ENCODE measurements around the gene SLC31A2.
"Not testable (repeated sequence)": the region's sequence is repeated elsewhere in the genome, so short reads cannot be mapped to it uniquely, and the experiment has no call there.

SLC31A2 gene, protein sequence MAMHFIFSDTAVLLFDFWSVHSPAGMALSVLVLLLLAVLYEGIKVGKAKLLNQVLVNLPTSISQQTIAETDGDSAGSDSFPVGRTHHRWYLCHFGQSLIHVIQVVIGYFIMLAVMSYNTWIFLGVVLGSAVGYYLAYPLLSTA

DNA sequence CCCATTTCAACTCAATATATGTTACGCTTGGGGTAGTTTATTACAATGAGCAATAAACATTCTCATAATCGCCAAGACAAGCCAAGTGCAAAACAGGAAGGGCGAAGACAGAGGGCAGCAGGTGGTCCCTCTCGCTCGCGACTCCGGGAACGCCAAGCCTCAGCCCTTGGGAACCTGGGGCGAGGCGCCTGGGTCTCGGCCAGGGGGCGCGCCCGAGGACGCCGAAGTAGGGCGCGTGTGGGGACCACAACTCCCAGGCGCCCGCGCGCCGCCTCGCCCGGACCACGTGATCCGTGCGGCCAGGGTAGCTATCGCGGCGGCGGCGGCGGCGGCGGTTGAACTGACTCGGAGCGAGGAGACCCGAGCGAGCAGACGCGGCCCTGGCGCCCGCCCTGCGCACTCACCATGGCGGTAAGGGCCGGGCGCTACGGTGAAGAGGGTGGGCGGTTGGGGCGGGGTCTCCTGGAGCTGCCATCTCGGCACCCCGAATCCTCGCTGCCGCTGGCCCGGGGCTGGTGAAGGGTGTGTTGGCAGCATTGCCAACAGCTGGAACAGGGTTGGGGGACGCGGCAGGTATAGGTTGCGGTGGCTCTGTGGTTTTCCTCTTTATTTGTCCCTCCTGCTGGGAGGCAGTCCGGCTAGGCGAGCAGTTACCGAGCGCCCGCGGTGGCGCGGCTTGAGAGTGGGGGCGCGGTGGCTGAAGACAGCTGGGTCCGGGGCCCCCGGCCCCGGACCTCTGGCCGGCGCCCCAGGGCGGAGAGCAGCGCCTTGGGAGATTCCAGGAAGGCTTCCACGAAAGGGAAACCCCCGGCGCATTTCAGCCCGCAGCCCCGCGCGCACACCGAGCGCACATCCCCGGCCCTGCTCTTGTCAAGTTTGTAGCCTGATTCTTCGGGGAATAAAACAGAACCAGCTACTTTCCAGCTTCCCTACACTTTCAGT lies at the start of gene SLC31A2:
TSS of gene SLC31A2 (plus strand) at position 338 of the 942 bp plus-strand sequence. CDS start at position 406, 68 bp downstream.
- DNase-seq: peak; percentile 82

DNA sequence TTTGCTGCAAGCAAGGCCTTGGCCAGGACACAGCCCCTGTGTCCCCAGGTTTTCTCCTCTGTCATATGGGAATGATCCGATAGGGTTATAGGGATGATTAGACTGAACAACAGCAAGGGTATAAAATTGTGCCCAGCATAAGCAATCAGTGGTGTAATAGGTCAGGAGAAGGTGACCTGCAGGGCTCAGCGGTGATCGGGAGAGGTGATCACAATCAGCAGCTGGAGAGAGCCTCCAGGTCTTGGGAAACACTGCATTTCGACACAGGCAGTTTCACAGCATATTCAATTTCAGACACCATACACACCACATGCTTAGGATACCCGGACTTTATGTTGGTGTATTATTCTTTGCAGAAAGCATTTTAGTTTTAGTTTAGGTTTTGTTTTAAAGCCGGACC lies 45.5 kb upstream of the SLC31A2 start:
- DNase-seq: not testable (repeated sequence)

DNA sequence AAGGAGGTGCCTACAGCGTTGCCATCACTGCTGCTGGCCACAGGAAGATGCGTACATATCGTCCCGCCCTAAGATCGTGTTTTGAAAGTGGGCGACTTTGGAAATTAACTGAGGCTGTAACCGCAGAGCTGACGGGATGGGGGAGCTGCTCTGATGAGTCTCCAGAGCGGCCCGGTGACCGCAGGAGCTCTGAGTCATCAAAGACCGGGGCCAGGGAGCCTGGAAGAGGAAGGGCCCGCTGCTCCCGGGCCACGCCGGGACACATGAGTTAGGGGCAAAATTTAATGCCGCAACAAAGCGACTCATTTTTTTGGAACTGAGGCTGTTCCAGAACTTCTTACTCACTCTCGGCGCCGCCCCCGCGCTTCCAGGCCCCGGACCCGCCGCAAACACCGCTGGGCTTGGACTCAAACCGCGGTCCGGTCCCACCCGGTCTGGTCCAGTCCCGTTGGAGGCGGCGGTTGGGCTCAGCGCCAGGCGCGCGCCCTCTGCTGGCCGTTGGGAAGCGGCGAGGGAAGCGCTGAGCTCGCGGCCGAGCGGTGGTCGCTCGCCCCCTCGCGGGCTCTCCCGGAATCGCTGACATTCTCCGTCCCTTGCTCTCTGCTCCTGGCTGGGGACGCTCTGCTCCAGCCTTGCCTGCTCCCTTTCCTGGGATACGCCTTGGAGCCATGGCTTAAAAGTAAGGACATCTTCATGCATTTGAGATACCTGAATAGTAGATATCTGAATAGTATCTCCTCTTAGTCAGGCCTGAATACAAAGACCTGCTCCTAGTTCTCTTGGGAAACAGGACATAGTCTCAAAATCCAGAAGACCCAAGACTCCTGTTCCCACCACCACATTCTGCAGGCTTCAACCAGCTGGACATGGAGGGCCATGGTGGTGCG lies 39.5 kb upstream of the SLC31A2 start:
- not testable (repeated sequence) for DNase-seq

DNA sequence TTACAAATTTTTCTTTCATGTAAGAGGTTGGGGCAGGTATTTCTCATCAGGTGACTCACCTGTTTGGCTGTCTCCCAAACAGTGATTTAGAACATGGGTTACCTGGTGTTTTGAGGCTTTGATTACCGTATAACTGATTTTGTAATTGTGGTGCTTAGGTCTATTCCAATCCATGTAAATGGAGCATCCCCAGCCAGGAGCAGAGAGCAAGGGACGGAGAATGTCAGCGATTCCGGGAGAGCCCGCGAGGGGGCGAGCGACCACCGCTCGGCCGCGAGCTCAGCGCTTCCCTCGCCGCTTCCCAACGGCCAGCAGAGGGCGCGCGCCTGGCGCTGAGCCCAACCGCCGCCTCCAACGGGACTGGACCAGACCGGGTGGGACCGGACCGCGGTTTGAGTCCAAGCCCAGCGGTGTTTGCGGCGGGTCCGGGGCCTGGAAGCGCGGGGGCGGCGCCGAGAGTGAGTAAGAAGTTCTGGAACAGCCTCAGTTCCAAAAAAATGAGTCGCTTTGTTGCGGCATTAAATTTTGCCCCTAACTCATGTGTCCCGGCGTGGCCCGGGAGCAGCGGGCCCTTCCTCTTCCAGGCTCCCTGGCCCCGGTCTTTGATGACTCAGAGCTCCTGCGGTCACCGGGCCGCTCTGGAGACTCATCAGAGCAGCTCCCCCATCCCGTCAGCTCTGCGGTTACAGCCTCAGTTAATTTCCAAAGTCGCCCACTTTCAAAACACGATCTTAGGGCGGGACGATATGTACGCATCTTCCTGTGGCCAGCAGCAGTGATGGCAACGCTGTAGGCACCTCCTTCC lies 37.9 kb upstream of the SLC31A2 start:
- DNase-seq: peak; percentile 1

DNA sequence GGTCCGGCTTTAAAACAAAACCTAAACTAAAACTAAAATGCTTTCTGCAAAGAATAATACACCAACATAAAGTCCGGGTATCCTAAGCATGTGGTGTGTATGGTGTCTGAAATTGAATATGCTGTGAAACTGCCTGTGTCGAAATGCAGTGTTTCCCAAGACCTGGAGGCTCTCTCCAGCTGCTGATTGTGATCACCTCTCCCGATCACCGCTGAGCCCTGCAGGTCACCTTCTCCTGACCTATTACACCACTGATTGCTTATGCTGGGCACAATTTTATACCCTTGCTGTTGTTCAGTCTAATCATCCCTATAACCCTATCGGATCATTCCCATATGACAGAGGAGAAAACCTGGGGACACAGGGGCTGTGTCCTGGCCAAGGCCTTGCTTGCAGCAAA lies 32.0 kb upstream of the SLC31A2 start:
- DNase-seq: not testable (repeated sequence)

DNA sequence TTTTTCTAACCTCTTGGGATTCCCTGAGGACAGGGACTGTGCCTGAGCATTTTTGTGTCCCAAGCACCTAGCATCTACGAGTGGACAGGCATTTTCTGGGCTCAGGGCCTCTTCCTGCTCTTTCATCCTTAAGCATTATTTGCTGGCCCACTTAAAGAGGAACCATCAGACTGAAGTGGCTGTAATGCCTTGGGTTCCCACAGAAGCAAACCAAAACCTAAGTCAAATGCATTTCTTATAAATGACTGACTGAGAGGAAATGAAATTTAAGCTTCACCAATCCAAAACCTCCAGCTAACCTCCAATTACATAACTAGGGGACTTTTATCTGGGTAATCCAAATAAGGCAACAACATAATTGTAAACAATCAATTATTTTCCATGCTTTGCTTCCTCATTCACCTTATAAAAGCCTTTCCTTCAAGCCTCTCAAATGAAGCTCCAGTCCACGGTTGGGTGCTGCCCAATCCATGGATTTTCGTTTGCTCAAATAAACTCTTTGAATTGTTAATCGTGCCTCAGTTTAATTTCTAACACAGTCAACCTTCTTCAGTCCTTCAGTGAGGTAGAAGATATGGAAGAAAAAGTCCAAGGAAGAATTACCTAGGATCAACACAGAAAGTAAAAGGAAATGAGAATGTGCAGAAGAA lies 25.3 kb upstream of the SLC31A2 start:
- no peak for DNase-seq

DNA sequence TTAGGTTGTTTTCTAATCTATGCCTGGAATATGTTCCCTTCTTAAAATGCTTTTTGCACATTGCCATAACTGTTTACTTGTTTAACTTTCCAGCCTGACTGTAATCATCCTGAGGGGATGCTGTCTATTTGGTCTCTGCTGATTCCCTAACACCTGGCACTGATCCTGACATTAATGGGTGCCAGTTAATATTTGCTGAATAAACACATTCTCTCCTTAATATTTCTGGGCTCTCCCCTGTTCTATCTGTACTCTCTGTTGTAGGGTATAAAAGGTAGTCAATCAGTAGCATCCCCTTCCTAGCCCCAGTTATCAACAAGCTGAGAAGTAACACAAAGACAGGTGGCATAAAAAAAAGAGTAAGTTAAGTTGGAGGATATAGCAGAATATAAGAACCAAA lies 21.3 kb upstream of the SLC31A2 start:
- DNase-seq: no peak

DNA sequence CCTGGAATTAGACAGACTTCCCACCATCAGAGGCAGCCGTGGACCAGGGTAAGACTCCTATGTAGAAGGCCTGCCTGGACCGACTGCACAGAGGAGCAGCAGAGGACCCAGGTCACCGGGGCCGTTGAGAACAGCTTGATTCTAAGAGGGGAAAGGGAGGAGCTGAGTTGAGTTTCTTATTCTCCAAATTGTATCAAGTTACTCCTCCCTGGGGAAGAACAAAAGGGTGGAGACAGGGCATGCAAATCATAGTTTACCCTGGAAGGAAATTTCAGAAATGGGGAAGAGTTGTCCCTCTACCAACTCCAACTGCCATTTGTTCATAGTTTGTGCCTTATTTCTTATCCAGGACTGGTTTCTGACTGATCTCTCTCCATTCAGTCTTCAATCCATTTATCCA lies 20.9 kb upstream of the SLC31A2 start:
- no peak for DNase-seq

DNA sequence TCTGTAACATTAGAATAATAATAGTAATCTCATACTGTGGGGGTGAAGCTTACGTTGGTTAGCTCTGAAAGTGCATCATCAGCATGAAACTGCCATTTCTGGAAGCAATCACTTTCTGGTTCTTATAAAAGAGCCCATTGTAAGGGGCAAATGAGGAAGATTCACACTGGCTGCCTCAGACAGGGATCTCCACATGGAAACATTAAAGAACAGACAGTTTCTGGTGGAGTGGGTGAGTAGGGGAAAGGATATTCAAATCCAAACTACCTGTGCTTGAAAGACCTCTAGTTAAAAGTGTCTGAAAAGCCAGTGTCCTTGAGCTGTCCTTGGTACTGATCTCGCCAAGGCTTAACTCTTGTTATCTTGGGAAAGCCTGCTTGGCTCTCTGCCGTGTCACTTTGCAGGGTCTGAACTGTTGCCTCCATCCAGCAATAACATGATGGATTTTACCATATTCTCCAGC lies 19.1 kb upstream of the SLC31A2 start:
- peak; percentile 21 for DNase-seq

DNA sequence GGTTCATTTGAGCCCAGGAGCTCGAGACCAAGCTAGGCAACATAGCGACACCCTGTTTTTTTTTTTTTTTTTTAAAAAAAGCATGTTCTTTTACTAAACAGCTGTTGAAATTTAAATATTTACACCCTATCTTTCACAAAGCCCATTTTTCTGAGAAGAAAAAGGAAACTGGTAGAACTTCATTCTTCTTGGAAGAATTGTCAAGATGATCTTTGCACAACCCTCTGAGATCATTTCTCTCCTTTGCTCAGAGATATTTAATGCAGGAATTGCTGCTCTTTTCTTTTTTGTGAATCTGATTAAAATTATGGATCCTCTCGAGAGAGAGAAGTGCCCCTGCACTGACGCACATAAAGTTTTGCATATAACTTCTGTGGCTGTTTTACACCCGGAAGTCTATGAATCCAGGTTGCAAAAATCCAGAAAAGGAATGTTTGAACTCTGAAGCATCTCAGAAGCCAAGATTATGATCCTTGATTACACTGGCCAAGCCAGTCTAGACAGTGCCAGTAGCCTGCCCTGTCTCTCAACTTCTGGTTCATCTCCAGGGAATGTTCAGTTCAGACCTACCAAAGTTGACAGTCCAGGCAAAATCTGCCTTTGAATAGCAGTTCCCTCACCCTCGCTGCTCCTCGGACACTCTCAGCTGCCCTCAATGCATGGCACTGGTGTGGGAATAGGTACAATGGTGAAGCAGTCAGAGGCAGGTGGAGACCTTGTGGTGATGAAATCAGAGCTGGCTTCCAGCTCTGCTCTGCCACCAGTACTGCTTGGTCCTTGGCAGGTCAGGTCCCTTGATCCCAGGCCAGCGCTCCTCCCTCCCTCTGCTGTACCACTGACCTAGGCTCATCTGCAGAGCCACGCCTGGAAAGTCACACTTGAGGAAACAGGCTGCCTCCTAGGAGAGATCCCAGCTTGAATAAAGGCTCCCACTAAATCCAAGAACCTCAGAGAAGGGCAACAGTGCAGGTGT lies 13.3 kb upstream of the SLC31A2 start:
- DNase-seq: no peak

DNA sequence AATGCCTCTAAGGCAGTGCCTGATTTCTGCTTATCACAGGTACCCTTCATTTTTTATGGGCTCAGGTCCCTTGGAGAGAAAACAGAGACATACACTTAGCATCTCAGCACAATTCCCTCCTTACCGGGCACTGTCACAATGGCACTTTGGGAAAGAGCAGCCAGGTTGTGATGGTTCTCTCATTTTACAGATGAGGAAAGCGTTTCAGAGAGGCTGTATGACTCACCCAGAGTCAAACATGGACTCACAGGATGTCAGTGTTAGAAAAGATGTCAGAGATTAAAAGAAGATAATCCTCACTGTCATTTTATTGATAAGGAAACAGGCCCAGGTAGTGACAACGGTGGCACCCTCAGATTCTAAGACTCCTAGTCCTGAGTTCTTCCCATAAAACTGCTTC lies 12.0 kb upstream of the SLC31A2 start:
- no peak for DNase-seq

DNA sequence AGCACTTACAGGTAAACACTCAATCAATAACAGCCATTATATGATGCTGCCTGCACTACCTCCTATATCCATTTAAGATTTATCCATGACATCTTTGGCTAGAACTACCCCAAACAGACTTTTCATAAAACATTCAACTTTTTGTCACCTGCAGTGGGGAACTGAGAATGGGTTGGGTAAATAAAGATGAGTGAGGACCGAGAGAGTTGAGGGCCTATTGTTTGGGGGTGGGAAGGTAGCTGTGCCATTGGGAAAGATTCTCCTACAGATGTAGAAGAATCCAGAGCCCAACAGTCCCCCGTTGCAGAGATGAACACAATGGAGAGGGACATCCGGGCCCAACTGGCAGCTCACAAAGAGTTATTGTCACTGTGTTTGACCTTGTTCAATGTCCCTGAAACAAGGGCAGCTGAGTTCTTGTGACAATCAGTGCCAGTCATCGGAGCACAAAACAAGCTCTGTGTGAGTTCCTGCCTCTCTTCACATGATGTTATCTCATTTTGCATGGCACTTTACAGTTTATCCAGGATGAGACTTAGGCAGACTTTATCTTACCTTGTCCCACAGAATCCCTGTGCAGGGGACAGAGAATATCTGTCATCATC lies 11.5 kb upstream of the SLC31A2 start:
- DNase-seq: no peak

DNA sequence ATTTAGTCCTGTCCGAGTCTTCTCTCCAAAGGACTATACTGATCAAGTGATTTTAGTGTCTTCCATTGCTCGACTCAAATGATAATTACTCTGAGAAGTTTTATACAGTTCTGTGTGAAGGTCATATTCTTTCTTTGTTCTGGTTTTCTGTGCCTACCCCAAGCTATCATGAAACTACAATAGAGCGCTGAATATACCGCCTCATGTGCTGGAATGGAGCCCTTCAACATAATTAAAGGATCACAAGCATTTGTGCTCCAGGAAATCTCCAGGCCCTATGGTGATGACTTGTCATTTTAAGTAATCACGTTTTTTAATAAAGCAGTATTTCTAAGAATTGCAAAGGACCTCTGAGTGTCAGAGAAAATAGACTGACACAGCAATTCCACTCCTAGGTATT lies 10.9 kb upstream of the SLC31A2 start:
- DNase-seq: no peak

DNA sequence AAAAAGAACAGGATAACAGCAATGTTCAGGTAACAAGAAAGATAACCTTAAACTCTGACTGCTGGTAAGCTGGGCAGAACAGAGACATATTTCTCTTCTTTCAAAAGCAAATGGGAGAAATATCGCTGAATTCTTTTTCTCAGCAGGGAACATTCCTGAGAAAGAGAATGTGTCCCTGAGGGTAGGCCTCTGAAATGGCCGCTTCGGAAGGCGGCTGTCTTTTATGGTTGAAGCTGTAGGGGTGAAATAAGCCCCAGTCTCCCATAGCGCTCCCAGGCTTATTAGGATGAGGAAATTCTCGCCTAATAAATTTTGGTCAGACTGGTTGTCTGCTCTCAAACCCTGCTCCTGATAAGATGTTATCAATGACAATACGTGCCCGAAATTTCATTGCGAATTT lies 9.9 kb upstream of the SLC31A2 start:
- not testable (repeated sequence) for DNase-seq

DNA sequence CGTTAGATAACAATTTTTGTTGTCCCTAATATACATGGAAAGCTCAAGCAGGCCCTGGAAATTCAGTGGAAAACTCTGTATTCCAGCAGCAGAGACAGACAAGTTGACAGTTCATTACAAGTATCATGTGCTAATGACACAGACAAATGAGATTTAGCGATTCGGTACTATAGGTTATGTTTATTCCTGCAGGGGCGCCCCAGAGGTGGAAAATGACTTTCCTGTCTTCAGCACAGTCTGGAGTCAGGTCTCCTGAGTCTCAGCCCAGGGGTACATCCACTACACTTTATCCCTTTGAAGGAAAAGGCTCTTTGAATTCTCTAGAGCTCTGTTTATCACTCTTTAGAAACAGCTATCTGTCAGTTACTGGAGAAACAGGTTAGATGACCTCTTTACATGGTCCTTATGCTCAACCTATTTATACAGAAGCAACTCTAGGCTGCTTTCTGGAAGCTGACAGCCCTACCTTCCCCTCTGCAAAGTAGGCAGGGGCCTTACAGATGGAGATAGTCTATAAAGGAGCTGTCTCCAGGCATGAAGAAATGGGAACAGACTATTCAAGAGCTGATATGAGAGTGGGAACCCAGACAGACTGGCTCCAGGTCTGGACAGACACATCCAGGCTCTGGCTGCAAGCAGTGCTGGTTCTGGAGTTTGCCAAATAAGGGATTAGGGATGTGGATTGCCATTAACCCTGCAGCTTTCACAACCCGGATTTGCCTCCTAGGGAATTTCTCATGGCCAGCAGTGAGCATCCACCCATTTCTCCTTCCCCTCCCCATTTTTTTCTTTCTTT lies 7.2 kb upstream of the SLC31A2 start:
- no peak for DNase-seq

DNA sequence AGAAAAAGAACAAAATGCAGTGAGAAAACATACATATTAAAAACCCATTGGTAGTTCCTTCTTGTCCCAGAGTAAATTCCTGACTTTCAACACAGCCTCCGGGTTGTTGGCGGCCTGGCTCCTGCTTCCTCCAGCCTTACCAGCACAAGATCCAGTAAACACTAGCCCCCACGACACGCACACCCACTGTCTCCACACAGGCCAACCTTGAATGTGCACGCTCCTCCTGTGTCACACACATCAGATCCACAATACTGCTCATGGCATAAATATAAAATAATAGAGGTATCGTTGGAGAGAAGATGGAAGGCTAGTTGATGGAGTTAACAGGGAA lies 2.5 kb upstream of the SLC31A2 start:
- no peak for DNase-seq

DNA sequence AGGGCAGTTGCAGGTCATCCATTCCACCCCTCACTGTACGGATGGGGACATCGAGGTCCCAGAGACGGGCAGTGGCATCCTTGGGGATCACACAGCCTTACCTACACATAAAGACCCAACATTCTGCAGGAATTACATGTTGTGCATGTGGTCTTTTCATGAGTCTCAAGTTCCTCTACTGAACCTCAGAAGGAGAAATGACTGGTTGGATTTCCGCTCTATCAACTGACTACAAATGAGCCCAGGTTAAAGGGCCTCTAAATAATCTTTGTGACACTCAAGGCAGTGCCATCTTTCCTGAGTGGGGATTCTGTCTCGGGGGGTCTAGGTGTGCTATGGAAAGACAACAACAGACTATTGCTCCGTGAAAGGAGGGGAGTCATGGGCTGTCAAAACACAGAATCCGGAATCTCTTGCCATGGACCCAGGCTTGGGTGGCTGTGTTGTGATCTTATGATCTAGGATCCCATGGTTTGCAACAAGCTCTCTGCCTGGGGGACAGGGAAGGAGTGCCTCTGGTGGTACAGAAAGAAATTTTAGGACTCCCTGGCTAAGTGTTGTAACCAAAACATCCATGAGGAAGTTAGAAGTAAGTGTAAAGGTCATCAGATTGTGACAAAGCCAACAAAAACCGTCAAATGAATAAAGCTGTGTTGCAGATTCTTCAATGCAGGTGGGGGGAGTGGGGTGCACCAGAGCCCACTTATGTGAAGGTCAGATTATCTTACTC lies 1.9 kb upstream of the SLC31A2 start:
- DNase-seq: no peak

DNA sequence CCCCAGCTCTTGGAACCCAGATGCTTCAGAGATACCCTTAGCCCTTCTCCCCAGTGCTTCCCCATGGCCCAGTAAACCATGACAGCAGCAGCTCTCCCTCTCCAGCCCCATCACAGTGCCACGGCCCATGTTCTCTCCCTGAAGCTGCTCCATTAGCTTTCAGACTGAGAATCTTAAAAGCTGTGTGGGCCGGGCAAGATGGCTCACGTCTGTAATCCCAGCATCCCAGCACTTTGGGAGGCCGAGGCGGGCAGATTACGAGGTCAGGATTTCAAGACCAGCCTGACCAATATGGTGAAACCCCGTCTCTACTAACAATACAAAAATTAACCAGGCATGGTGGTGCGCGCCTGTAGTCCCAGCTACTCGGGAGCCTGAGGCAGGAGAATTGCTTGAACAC lies 1.2 kb upstream of the SLC31A2 start:
- DNase-seq: not testable (repeated sequence)
